Measurements from ENCODE around the gene ZDHHC14.

ZDHHC14 gene

DNA sequence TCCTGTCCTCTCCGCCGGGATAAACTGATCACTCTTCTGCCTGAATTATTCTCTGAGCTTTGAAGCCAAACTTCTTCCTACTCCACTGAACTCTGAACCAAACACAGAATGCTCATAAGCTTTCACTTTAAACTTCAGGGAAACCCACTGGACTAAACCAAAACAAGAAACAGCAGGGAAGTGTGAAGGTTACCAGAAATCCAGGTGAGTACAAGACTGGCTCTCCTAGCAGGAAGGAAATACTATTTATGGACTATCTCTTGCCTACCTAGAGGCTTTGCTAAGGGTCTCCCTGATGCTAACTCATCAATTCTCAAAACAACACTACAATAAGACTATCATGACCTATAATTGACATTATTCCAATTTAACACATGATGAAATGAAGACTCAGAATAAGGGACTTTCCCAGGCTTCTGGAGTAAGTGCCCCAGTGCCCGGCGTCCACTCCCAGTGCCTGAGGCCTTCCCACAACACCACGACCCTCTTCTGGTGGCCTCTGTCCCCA is 145.0 kb downstream of the ZDHHC14 start:
- H3K36me3 ChIP-seq = no peaks in the 10 kb centered on the region
- H3K4me1 ChIP-seq = peaks cover 0 to 41% (median 24%) of the 10 kb centered on the region in 4 donors
- peak overlapping the region; percentile 59 to 60 for H3K27ac ChIP-seq
- TF ChIP-seq, protein P1, sequence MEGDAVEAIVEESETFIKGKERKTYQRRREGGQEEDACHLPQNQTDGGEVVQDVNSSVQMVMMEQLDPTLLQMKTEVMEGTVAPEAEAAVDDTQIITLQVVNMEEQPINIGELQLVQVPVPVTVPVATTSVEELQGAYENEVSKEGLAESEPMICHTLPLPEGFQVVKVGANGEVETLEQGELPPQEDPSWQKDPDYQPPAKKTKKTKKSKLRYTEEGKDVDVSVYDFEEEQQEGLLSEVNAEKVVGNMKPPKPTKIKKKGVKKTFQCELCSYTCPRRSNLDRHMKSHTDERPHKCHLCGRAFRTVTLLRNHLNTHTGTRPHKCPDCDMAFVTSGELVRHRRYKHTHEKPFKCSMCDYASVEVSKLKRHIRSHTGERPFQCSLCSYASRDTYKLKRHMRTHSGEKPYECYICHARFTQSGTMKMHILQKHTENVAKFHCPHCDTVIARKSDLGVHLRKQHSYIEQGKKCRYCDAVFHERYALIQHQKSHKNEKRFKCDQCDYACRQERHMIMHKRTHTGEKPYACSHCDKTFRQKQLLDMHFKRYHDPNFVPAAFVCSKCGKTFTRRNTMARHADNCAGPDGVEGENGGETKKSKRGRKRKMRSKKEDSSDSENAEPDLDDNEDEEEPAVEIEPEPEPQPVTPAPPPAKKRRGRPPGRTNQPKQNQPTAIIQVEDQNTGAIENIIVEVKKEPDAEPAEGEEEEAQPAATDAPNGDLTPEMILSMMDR (IDR thresholded peaks at IDR 0.05) = no peak
- no peaks in the 10 kb centered on the region for H3K27me3 ChIP-seq
- H3K4me3 ChIP-seq = no peak overlapping the region
- H3K9me3 ChIP-seq = no peaks in the 10 kb centered on the region
- DNase-seq = no peak
- intact Hi-C loops (cut with DNase I; ENCODE audit: low total_unique reads) = no loop called here

DNA sequence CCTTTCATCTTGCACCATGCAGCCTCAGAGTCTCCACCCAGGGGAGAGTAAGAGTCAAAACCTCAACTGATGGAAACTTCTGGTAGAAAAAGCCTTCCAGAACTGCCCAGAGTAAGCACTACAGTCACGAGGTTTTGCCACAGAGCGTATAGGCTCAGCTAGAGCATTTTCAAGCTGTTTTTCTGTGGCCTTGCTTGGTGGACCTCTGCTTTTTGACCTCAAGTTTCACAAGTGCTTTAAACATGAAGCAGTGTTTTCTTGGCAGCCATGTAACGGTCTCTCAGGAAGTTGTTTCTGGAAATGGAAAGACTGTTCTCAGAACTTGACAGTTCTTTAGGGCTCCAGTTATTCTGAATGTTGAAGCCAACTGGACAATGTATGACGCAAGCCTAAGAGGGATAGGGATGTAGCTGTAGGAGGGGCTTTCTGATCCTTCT is 146.5 kb downstream of the ZDHHC14 start:
- intact Hi-C loops (cut with DNase I; ENCODE audit: low total_unique reads) = no loop called here
- H3K36me3 ChIP-seq = no peaks in the 10 kb centered on the region
- no peak overlapping the region for H3K4me3 ChIP-seq
- H3K27me3 ChIP-seq = no peaks in the 10 kb centered on the region
- no peaks in the 10 kb centered on the region for H3K9me3 ChIP-seq
- TF ChIP-seq, protein P1 (IDR thresholded peaks at IDR 0.05) = no peak
- peaks cover 0 to 41% (median 24%) of the 10 kb centered on the region in 4 donors for H3K4me1 ChIP-seq
- DNase-seq = peak; percentile 61 to 78
- H3K27ac ChIP-seq = peak overlapping the region; percentile 59 to 60

DNA sequence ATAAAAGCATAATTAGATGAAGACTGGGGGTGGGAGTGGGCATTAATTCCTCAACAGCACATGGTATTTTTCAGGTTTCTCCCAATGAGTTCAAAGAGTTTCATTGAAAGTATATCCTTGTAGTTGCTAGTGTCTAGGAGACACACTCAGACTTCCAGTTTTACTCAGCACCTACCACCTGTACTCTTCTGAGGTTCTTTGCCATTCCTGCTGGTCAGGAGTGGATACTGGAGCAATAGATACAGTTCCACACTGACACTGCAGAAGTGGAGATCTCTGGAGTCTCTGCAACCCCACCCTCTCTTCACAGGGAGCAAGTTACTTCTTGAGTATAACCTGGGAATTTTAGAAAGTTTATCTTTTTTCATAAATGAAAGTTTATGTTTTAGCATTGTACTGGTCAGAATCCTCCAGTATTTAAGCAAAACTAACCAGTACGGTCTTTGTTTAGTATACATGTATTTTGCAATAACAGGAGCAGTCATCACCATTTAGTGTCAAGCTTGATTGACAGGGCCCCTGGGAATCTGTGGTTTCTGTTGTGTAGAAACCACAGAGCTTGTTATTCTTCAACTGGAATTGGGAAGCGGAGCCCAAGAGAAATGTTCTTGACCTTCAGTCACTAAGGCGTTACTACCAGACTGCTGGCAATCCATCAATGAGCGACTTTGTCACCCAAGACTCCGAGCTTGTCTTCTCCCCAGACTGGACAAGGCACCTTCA is 148.1 kb downstream of the ZDHHC14 start:
- Histone ChIP-seq H3K4me1 (peaks cover 0 to 41% (median 24%) of the 10 kb centered on the region in 4 donors), H3K27me3 (no peaks in the 10 kb centered on the region), H3K36me3 (no peaks in the 10 kb centered on the region), H3K27ac (no peak overlapping the region), H3K4me3 (no peak overlapping the region), H3K9me3 (no peaks in the 10 kb centered on the region)
- intact Hi-C loops (cut with DNase I; ENCODE audit: low total_unique reads) = no loop called here
- DNase-seq = peak; percentile 85 to 91
- TF ChIP-seq, protein P1 (IDR thresholded peaks at IDR 0.05) = no peak

DNA sequence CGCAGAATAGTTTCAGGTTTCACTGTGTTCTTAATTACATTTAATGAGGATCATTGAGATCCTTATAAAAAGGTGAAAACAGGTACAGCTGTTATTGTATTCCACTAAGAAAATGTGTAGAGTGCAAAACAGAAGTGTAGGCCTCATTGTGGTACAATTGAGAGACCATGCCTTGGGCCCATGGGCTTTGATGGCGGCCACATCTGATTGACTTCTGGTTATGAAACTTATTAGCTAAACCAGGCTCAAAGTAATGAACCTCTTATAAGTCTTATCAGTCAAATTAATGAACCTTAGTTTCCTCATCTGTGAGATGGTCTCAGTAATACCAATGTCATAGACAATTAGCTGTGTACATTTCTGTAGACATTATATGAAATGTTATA is 148.7 kb downstream of the ZDHHC14 start:
- no peaks in the 10 kb centered on the region for H3K27me3 ChIP-seq
- H3K36me3 ChIP-seq = no peaks in the 10 kb centered on the region
- peaks cover 0 to 43% (median 24%) of the 10 kb centered on the region in 4 donors for H3K4me1 ChIP-seq
- no peak overlapping the region for H3K4me3 ChIP-seq
- TF ChIP-seq, protein P1 (IDR thresholded peaks at IDR 0.05) = no peak
- H3K27ac ChIP-seq = no peak overlapping the region
- no peak for DNase-seq
- no peaks in the 10 kb centered on the region for H3K9me3 ChIP-seq
- intact Hi-C loops (cut with DNase I; ENCODE audit: low total_unique reads) = no loop called here

DNA sequence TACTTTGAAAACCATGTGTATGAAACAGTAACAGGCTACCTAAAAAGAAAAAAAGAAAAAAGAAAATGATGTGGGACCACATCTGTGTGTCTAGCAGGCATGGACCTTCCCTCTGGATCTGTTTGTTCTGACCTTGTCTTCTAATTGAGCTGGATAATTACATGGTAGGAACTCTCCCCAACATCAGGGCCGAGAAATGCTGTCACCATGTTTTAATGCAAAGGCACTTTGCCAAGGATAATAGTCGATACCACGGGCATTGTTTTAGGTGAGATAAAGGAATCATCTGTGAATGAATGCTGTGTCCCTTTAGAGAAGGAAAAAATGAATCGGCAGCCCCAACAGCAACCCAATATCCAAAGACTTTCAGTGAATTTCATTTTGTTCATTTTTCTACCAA is 149.1 kb downstream of the ZDHHC14 start:
- no peaks in the 10 kb centered on the region for H3K36me3 ChIP-seq
- peaks cover 0 to 48% (median 26%) of the 10 kb centered on the region in 4 donors for H3K4me1 ChIP-seq
- H3K9me3 ChIP-seq = no peaks in the 10 kb centered on the region

More for the DNA sequence above, 149.1 kb downstream of the ZDHHC14 start:
- H3K27me3 ChIP-seq = no peaks in the 10 kb centered on the region
- intact Hi-C loops (cut with DNase I; ENCODE audit: low total_unique reads) = no loop called here
- TF ChIP-seq, protein P1 (IDR thresholded peaks at IDR 0.05) = no peak
- no peak overlapping the region for H3K4me3 ChIP-seq
- H3K27ac ChIP-seq = no peak overlapping the region
- DNase-seq = no peak

Data from tibial artery (tissue), 4 donors.